Transverse colon (tissue), 4 donors: Measurements from ENCODE around the gene ASB14. TPM values are rescaled to one million over a fixed set of nuclear protein-coding genes. Genes with fewer than 3 reads are reported as not detected.

Experiments used
- DNase-seq: peaks from one replicate; pipeline ENCODE4 v3.0.0-alpha.2; 2019
- H3K27ac ChIP-seq, 4 donors: fragments of 200-600 bp; sonication (generic); 2 replicates each; pipeline ENCODE4 v1.5.1; 2016 to 2018; ENCODE audit warnings: inconsistent platforms in 4 of 4
- H3K27me3 ChIP-seq: fragments of 200-600 bp; sonication (generic); 2 replicates; pipeline ENCODE4 v1.5.1; 2017; ENCODE audit warnings: inconsistent platforms
- H3K36me3 ChIP-seq, 4 donors: fragments of 200-600 bp; sonication (generic); 2 replicates each; pipeline ENCODE4 v1.5.1; 2017 to 2019; ENCODE audit warnings: inconsistent platforms in 4 of 4
- H3K4me1 ChIP-seq, 4 donors: fragments of 200-600 bp; sonication (generic); 2 replicates each; pipeline ENCODE4 v1.5.1; 2017 to 2020; ENCODE audit warnings: inconsistent platforms in 4 of 4
- H3K4me3 ChIP-seq, 4 donors: fragments of 200-600 bp; sonication (generic); 1 replicate in 1 of 4; 2 replicates in 3 of 4; pipeline versions ENCODE4 v1.5.1 to v1.6.1; 2017 to 2019; ENCODE audit warnings: inconsistent platforms in 4 of 4
- H3K9me3 ChIP-seq, 2 donors: fragments of 200-600 bp; sonication (generic); 2 replicates each; pipeline ENCODE4 v1.5.1; 2017 to 2019; ENCODE audit warnings: inconsistent platforms in 2 of 2
- CTCF ChIP-seq, 5 experiments: fragments of 200-600 bp in 3 of 5; fragments of 450-650 bp in 2 of 5; sonication (generic) in 3 of 5; IDR thresholded peaks; 1 replicate in 2 of 5; 2 replicates in 3 of 5; pipeline ENCODE4 v1.5.1; 2016 to 2017; ENCODE audit warnings: antibody characterized with exemption in 5 of 5, inconsistent platforms in 3 of 5, mild to moderate bottlenecking in 2 of 5, moderate library complexity in 1 of 5
- EP300 ChIP-seq: sonication (generic); formaldehyde crosslinking; IDR thresholded peaks from one replicate; pipeline ENCODE4 v1.6.1; 2017; ENCODE audit warnings: antibody characterized with exemption, low read depth
- POLR2A ChIP-seq: fragments of 450-650 bp; IDR thresholded peaks from one replicate; pipeline ENCODE4 v1.6.1; 2016; ENCODE audit warnings: antibody characterized with exemption, mild to moderate bottlenecking, moderate library complexity
- POLR2AphosphoS5 ChIP-seq, 3 donors: sonication (generic); formaldehyde crosslinking; IDR thresholded peaks; one replicate each; pipeline ENCODE4 v1.6.1; 2016; ENCODE audit warnings: antibody characterized with exemption in 3 of 3
- WGBS, 2 donors: methylation state at CpG; one replicate each; pipeline ENCODE4 v1.1.5; 2018; ENCODE audit warnings: low coverage in 1 of 2; 5-methylcytosine and 5-hydroxymethylcytosine counted together
- in situ Hi-C, 4 donors: fragments of 200-750 bp; cut with MboI; loops; one replicate each; pipeline versions ENCODE4 v1.15.0 to v1.15.1; 2017; ENCODE audit warnings: low sequenced_read_pairs in 3 of 4, low pct_ligation_motif_present in 1 of 4, low pct_unique_long_range_greater_than_20kb in 1 of 4
- intact Hi-C: fragments of 100-400 bp; cut with DNase I; formaldehyde crosslinking; loops from one replicate; pipeline ENCODE4 v1.15.1; 2023; ENCODE audit warnings: low total_unique reads
- total RNA-seq, 4 donors: library from RNA; depleted of rRNA; stranded (reverse); fragments of >200 nt; gene quantifications; one replicate each; pipeline ENCODE4 v1.1.0, GENCODE V29; 2016

The ASB14 gene
- total RNA-seq, 4 donors from 2014 or later: not detected

- no peak for DNase-seq
- Histone ChIP-seq H3K9me3 (peaks cover 0 to 2% of the 10 kb centered on the region in 2 donors), H3K27me3 (no peaks in the 10 kb centered on the region), H3K4me3 (no peak overlapping the region), H3K36me3 (peaks cover 0 to 10% (median 0%) of the 10 kb centered on the region in 4 donors), H3K4me1 (no peaks in the 10 kb centered on the region), H3K27ac (no peak overlapping the region)
- intact Hi-C loops: no loop called here
- WGBS, 2 donors: 88 to 95% methylated on average over 1 to 2 of the region's 2 CpGs
- in situ Hi-C loops: no loop called here
- TF ChIP-seq EP300 (no peak), CTCF (IDR thresholded peaks at IDR 0.05) (no peak), POLR2A (no peak), POLR2AphosphoS5 (IDR thresholded peaks at IDR 0.05) (no peak)
These were observed 17.1 kb downstream of the ASB14 start for GRCh38 chr3:57275393-57275792.

- H3K27ac ChIP-seq: no peak overlapping the region
- H3K9me3 ChIP-seq: peaks cover 0 to 2% of the 10 kb centered on the region in 2 donors
- 98% methylated on average over 6 of the region's 6 CpGs; no CpG with 5 or more reads in 1 of the 2 donors for WGBS, 2 donors
- no peaks in the 10 kb centered on the region for H3K4me1 ChIP-seq
- no peak for DNase-seq
- TF ChIP-seq EP300: no peak
- no peak for TF ChIP-seq CTCF (IDR thresholded peaks at IDR 0.05)
- H3K36me3 ChIP-seq: peaks cover 0 to 11% (median 2%) of the 10 kb centered on the region in 4 donors
- no peak overlapping the region for H3K4me3 ChIP-seq
- intact Hi-C loops: no loop called here
- in situ Hi-C loops: no loop called here
- no peaks in the 10 kb centered on the region for H3K27me3 ChIP-seq
These were observed 17.6 kb downstream of the ASB14 start for GRCh38 chr3:57274845-57275244.

- Histone ChIP-seq H3K9me3 (no peaks in the 10 kb centered on the region), H3K27ac (no peak overlapping the region), H3K36me3 (peaks cover 0 to 62% (median 29%) of the 10 kb centered on the region in 4 donors), H3K27me3 (no peaks in the 10 kb centered on the region), H3K4me1 (no peaks in the 10 kb centered on the region), H3K4me3 (no peak overlapping the region)
- 79 to 100% methylated on average over 1 of the region's 1 CpG for WGBS, 2 donors
- TF ChIP-seq CTCF (IDR thresholded peaks at IDR 0.05) (no peak), EP300 (no peak), POLR2AphosphoS5 (IDR thresholded peaks at IDR 0.05) (no peak), POLR2A (no peak)
- no peak for DNase-seq
- intact Hi-C loops: loop anchor here (10.0 kb wide), 1 partner anchor 1276 kb away; no protein-coding TSS in a partner anchor
- in situ Hi-C loops: no loop called here
These were observed 24.1 kb downstream of the ASB14 start for GRCh38 chr3:57268416-57268815.

- TF ChIP-seq POLR2A (no peak), EP300 (no peak), CTCF (IDR thresholded peaks at IDR 0.05) (no peak), POLR2AphosphoS5 (IDR thresholded peaks at IDR 0.05) (no peak)
- H3K36me3 ChIP-seq: peaks cover 0 to 82% (median 39%) of the 10 kb centered on the region in 4 donors
- no peaks in the 10 kb centered on the region for H3K4me1 ChIP-seq
- H3K27me3 ChIP-seq: no peaks in the 10 kb centered on the region
- intact Hi-C loops (loop anchor here (10.0 kb wide), 1 partner anchor 1283 kb away; no protein-coding TSS in a partner anchor), in situ Hi-C loops (no loop called here)
- no peak overlapping the region for H3K4me3 ChIP-seq
- WGBS, 2 donors: 96 to 97% methylated on average over 3 of the region's 3 CpGs
- no peak overlapping the region for H3K27ac ChIP-seq
- H3K9me3 ChIP-seq: no peaks in the 10 kb centered on the region
- no peak for DNase-seq
These were observed 30.6 kb downstream of the ASB14 start for GRCh38 chr3:57261929-57262328.
